Heart left ventricle (tissue), 16 donors: ENCODE results near the gene LAMC1. TPM values are rescaled to one million over a fixed set of nuclear protein-coding genes. Genes with fewer than 3 reads are reported as not detected.
A peak's percentile ranks its signal among the peaks of the same experiment; 100 is the strongest.

Source experiments
- ATAC-seq, 4 donors: fragments of 200-7000 bp; cut with Tn5 transposase; one replicate each; pipeline ENCODE4 v1.9.1; 2020 to 2022; ENCODE audit warnings: moderate library complexity in 4 of 4, mild to moderate bottlenecking in 3 of 4, moderate number of reproducible peaks in 1 of 4
- DNase-seq, 5 donors: peaks; one replicate each; pipeline ENCODE4 v3.0.0-alpha.2; 2020
- H3K27ac ChIP-seq, 12 donors: fragments of 200-600 bp; sonication (generic) in 4 of 12; one replicate each; pipeline versions ENCODE4 v1.5.0 to v1.8.0; 2016 to 2022; ENCODE audit warnings: mild to moderate bottlenecking in 2 of 12
- H3K27me3 ChIP-seq, 9 donors: fragments of 200-600 bp; sonication (generic) in 2 of 9; one replicate each; pipeline versions ENCODE4 v1.5.1 to v1.8.0; 2016 to 2022; ENCODE audit warnings: mild to moderate bottlenecking in 3 of 9
- H3K36me3 ChIP-seq, 9 donors: fragments of 200-600 bp; sonication (generic) in 2 of 9; one replicate each; pipeline versions ENCODE4 v1.5.0 to v1.8.0; 2018 to 2022; ENCODE audit warnings: mild to moderate bottlenecking in 2 of 9
- H3K4me1 ChIP-seq, 12 donors: fragments of 200-600 bp; sonication (generic) in 4 of 12; one replicate each; pipeline versions ENCODE4 v1.5.0 to v1.8.0; 2016 to 2022; ENCODE audit warnings: mild to moderate bottlenecking in 3 of 12
- H3K4me3 ChIP-seq, 12 donors: fragments of 200-600 bp; sonication (generic) in 4 of 12; one replicate each; pipeline versions ENCODE4 v1.5.0 to v1.8.0; 2017 to 2022; ENCODE audit warnings: mild to moderate bottlenecking in 9 of 12, moderate library complexity in 4 of 12
- H3K9me3 ChIP-seq, 12 donors: fragments of 200-600 bp; sonication (generic) in 4 of 12; one replicate each; pipeline versions ENCODE4 v1.5.0 to v1.8.0; 2016 to 2022; ENCODE audit warnings: mild to moderate bottlenecking in 1 of 12
- CTCF ChIP-seq, 12 donors: fragments of 200-600 bp; sonication (generic) in 4 of 12; IDR thresholded peaks; one replicate each; pipeline versions ENCODE4 v1.5.0 to v1.8.0; 2018 to 2022; ENCODE audit warnings: antibody characterized with exemption in 12 of 12, mild to moderate bottlenecking in 5 of 12
- POLR2A ChIP-seq, 2 donors: fragments of 450-650 bp; IDR thresholded peaks; one replicate each; pipeline ENCODE4 v1.6.1; 2017; ENCODE audit warnings: antibody characterized with exemption in 2 of 2, mild to moderate bottlenecking in 2 of 2, moderate library complexity in 2 of 2
- WGBS, 4 donors: extraction: QIAGEN DNeasy Blood & Tissue Kit in 2 of 4; methylation state at CpG; one replicate each; pipeline versions ENCODE4 v1.1.5 to v1.1.7; 2013 to 2018; 5-methylcytosine and 5-hydroxymethylcytosine counted together
- intact Hi-C, 10 donors: fragments of 100-400 bp; cut with DNase I; formaldehyde crosslinking; loops; one replicate each; pipeline versions ENCODE4 v1.11.1 to v1.14.2; 2022
- polyA plus RNA-seq, 2 donors: library from polyadenylated mRNA; stranded (reverse); fragments of 200-250 nt; gene quantifications; one replicate each; pipeline ENCODE4 v1.2.3, GENCODE V29; 2013
- total RNA-seq, 9 donors: library from RNA; depleted of rRNA in 2 of 9; stranded (reverse); fragments of >200 nt in 2 of 9; fragmentation: NEBNext Ultra II Directional in 3 of 9; extraction: Animal tissue kit (Norgen Biotek cat#: 25700) in 3 of 9; gene quantifications; one replicate each; pipeline versions ENCODE4 v1.1.0 to v1.2.4, GENCODE V29; 2016 to 2023
- donor health status: ischemic (EF 13 %, LVEDD 7.1; RV severe dilation, severe dysfunction).
- donor health status: healthy with polysubstance abuse.
- donor health status: DM: no; HTN: yes; CAD: no.
- donor health status: DM: no; HTN: no; CAD: no.
- donor health status: ischemic (EF 25% LVEDD 6.9; RV normal size, moderate dysfunction).
- donor health status: ischemic (EF 25% LVEDD 5.7; RV mildly dilated, moderate dysfunction).
- donor health status: healthy.
- donor health status: DM: yes; HTN: yes; CAD: no.
- donor health status: ischemic (EF 35%, LVEDD 5.7; RV mildly dilated, moderate dysfunction).
- donor health status: nonischemic (EF 11% LVEDD 7.7; RV severe dilation, severe dysfunction).
- donor health status: DM: yes; HTN: yes; CAD: no.
- donor health status: PGD.
- donor health status: ischemic (EF 29% LVEDD 5.4; RV normal size, mild dysfunction).
- donor health status: nonischemic (EF 23%, LVEDD 6.1; RV moderate dilation, normal function).

LAMC1 gene
- total and polyA plus RNA-seq, 11 donors = 22.9 to 226 (median 119) TPM

GRCh38 chr1:183022202-183023145 lies 746 bp upstream of the LAMC1 start:
- TF ChIP-seq POLR2A (IDR thresholded peaks at IDR 0.05) (peak in 1 of 2 donors; percentile 45), CTCF (IDR thresholded peaks at IDR 0.05) (no peak)
- peaks cover 0 to 4% (median 0%) of the 10 kb centered on the region in 9 donors for H3K27me3 ChIP-seq
- H3K4me3 ChIP-seq = peak overlapping the region; percentile 58 to 95 (median 84)
- H3K4me1 ChIP-seq = peaks cover 0 to 45% (median 30%) of the 10 kb centered on the region in 12 donors
- ATAC-seq (peak; percentile 77 to 88 (median 84)), DNase-seq (peak; percentile 83 to 92 (median 89))
- peak overlapping the region; percentile 99 to 100 (median 100) for H3K27ac ChIP-seq
- no peaks in the 10 kb centered on the region for H3K9me3 ChIP-seq
- WGBS, 4 donors = 1 to 2% (median 1%) methylated on average over 20 to 57 of the region's 57 CpGs
- intact Hi-C loops = loop anchor here (1.0 to 10.0 kb wide), 11 partner anchors 58 to 220 kb away; no protein-coding TSS in a partner anchor
- H3K36me3 ChIP-seq = peaks cover 0 to under 1% (median 0%) of the 10 kb centered on the region in 9 donors

- Histone ChIP-seq H3K4me3 (peak overlapping the region; percentile 42 to 95 (median 84)), H3K36me3 (peaks cover 0 to 11% (median 0%) of the 10 kb centered on the region in 9 donors), H3K27ac (peak overlapping the region; percentile 99 to 100 (median 100)), H3K4me1 (peaks cover 0 to 58% (median 37%) of the 10 kb centered on the region in 12 donors), H3K9me3 (no peaks in the 10 kb centered on the region), H3K27me3 (peaks cover 0 to 4% (median 0%) of the 10 kb centered on the region in 9 donors)
- peak; percentile 14 to 60 (median 44) for ATAC-seq
- 0 to 1% (median 0%) methylated on average over 27 to 68 of the region's 68 CpGs for WGBS, 4 donors
- peak; percentile 20 to 63 (median 48) for TF ChIP-seq CTCF (IDR thresholded peaks at IDR 0.05)
- no peak for TF ChIP-seq POLR2A (IDR thresholded peaks at IDR 0.05)
- DNase-seq = peak; percentile 60 to 80 (median 66)
- intact Hi-C loops = loop anchor here (1.0 to 10.0 kb wide), 11 partner anchors 59 to 219 kb away; no protein-coding TSS in a partner anchor
Observed at GRCh38 chr1:183023601-183024316, 539 bp downstream of the LAMC1 start.

GRCh38 chr1:183024317-183025009 lies 1.2 kb downstream of the LAMC1 start:
- intact Hi-C loops = loop anchor here (1.0 to 10.0 kb wide), 13 partner anchors 48 to 218 kb away; no protein-coding TSS in a partner anchor

More at GRCh38 chr1:183024317-183025009, 1.2 kb downstream of the LAMC1 start:
- Histone ChIP-seq H3K4me3 (peak overlapping the region; percentile 42 to 95 (median 84)), H3K27ac (peak overlapping the region; percentile 99 to 100 (median 100)), H3K4me1 (peaks cover 0 to 59% (median 36%) of the 10 kb centered on the region in 12 donors), H3K9me3 (no peaks in the 10 kb centered on the region), H3K36me3 (peaks cover 0 to 14% (median 0%) of the 10 kb centered on the region in 9 donors), H3K27me3 (peaks cover 0 to 4% (median 0%) of the 10 kb centered on the region in 9 donors)
- TF ChIP-seq POLR2A (IDR thresholded peaks at IDR 0.05) = no peak
- no peak for TF ChIP-seq CTCF (IDR thresholded peaks at IDR 0.05)
- no peak for DNase-seq
- 1 to 3% (median 2%) methylated on average over 14 of the region's 14 CpGs for WGBS, 4 donors
- no peak for ATAC-seq
